WTC11 (cell line): Measurements from ENCODE around the gene KCNMA1. TPM values are rescaled to one million over a fixed set of nuclear protein-coding genes. Genes with fewer than 3 reads are reported as not detected.

ENCODE experiments used
- ATAC-seq: fragments of 200-7000 bp; cut with Tn5 transposase; 2 replicates; pipeline ENCODE4 v1.10.0; 2021; ENCODE audit warnings: mild to moderate bottlenecking, moderate library complexity
- CTCF ChIA-PET: fragments of 300-600 bp; sonication (Branson Sonifier 250); formaldehyde crosslinking; loops from one replicate; lab custom pipeline; 2021; ENCODE audit warnings: antibody characterized with exemption; lab: Charles Lee
- POLR2A ChIA-PET: fragments of 350-600 bp; sonication (Branson Sonifier 250); formaldehyde crosslinking; loops from one replicate; lab custom pipeline; 2021; ENCODE audit warnings: antibody characterized with exemption; lab: Charles Lee
- DNase-seq: peaks from one replicate; pipeline ENCODE4 v3.0.0; 2021; ENCODE audit warnings: low spot score
- H3K27ac Mint-ChIP-seq: 2 replicates; pipeline ENCODE4 v1.8.0; 2021; ENCODE audit warnings: mixed read lengths
- H3K27me3 Mint-ChIP-seq: 2 replicates; pipeline ENCODE4 v1.8.0; 2021; ENCODE audit warnings: low read depth, mild to moderate bottlenecking, moderate library complexity, mixed read lengths
- H3K36me3 Mint-ChIP-seq: 2 replicates; pipeline ENCODE4 v1.8.0; 2021; ENCODE audit warnings: mixed read lengths
- H3K4me1 Mint-ChIP-seq: 2 replicates; pipeline ENCODE4 v1.8.0; 2022; ENCODE audit warnings: mixed read lengths
- H3K4me3 Mint-ChIP-seq: 2 replicates; pipeline ENCODE4 v1.8.0; 2021; ENCODE audit warnings: mild to moderate bottlenecking, moderate library complexity, mixed read lengths
- H3K9me3 Mint-ChIP-seq: 2 replicates; pipeline ENCODE4 v1.8.0; 2021; ENCODE audit warnings: mixed read lengths
- EMX1 ChIP-seq: fragments of 250-450 bp; sonication (Bioruptor Pico); IDR thresholded peaks from 2 replicates; pipeline ENCODE4 v1.8.0; 2021; ENCODE audit warnings: mild to moderate bottlenecking
- ETV6 ChIP-seq: sonication (generic); formaldehyde crosslinking; IDR thresholded peaks from 2 replicates; pipeline ENCODE4 v1.8.1; 2022; ENCODE audit warnings: mild to moderate bottlenecking, missing genetic modification reagents
- JAZF1 ChIP-seq: fragments of 250-450 bp; sonication (Bioruptor Pico); IDR thresholded peaks from 2 replicates; pipeline ENCODE4 v1.9.0; 2021; ENCODE audit warnings: moderate library complexity, mild to moderate bottlenecking, inconsistent platforms
- JUN ChIP-seq: sonication (generic); formaldehyde crosslinking; IDR thresholded peaks from 2 replicates; pipeline ENCODE4 v1.8.0; 2023; ENCODE audit warnings: mild to moderate bottlenecking, missing genetic modification reagents
- KAT7 ChIP-seq: sonication (generic); formaldehyde crosslinking; IDR thresholded peaks from 2 replicates; pipeline ENCODE4 v1.8.1; 2023; ENCODE audit warnings: missing genetic modification reagents, mild to moderate bottlenecking, borderline replicate concordance
- MAX ChIP-seq: sonication (generic); formaldehyde crosslinking; IDR thresholded peaks from 2 replicates; pipeline ENCODE4 v1.8.0; 2022; ENCODE audit warnings: mild to moderate bottlenecking, missing genetic modification reagents
- NR2C2 ChIP-seq: sonication (generic); formaldehyde crosslinking; IDR thresholded peaks from 2 replicates; pipeline ENCODE4 v1.8.0; 2022; ENCODE audit warnings: mild to moderate bottlenecking, missing genetic modification reagents
- NR3C1 ChIP-seq: sonication (generic); formaldehyde crosslinking; conservative IDR thresholded peaks from 2 replicates; pipeline ENCODE4 v1.8.1; 2023; ENCODE audit warnings: low read depth, mild to moderate bottlenecking, missing genetic modification reagents
- RELA ChIP-seq: sonication (generic); formaldehyde crosslinking; IDR thresholded peaks from 2 replicates; pipeline ENCODE4 v1.8.1; 2022; ENCODE audit warnings: missing genetic modification reagents, mild to moderate bottlenecking, borderline replicate concordance
- RORB ChIP-seq: fragments of 250-450 bp; sonication (Bioruptor Pico); IDR thresholded peaks from 2 replicates; pipeline ENCODE4 v1.9.0; 2021; ENCODE audit warnings: mild to moderate bottlenecking
- TEAD1 ChIP-seq: sonication (generic); formaldehyde crosslinking; IDR thresholded peaks from 2 replicates; pipeline ENCODE4 v1.8.0; 2022; ENCODE audit warnings: mild to moderate bottlenecking, missing genetic modification reagents
- TP53 ChIP-seq: sonication (generic); formaldehyde crosslinking; IDR thresholded peaks from 2 replicates; pipeline ENCODE4 v1.8.1; 2023; ENCODE audit warnings: mild to moderate bottlenecking, missing genetic modification reagents
- ZBTB43 ChIP-seq: sonication (generic); formaldehyde crosslinking; IDR thresholded peaks from 2 replicates; pipeline ENCODE4 v1.8.1; 2023; ENCODE audit warnings: mild to moderate bottlenecking, missing genetic modification reagents
- ZNF281 ChIP-seq: sonication (generic); formaldehyde crosslinking; IDR thresholded peaks from 2 replicates; pipeline ENCODE4 v1.8.0; 2023; ENCODE audit warnings: mild to moderate bottlenecking, missing genetic modification reagents
- ZNF416 ChIP-seq: fragments of 250-450 bp; sonication (Bioruptor Pico); IDR thresholded peaks from 2 replicates; pipeline ENCODE4 v1.9.0; 2021; ENCODE audit warnings: mild to moderate bottlenecking, inconsistent platforms
- total RNA-seq: library from RNA; stranded (reverse); gene quantifications from 3 replicates; pipeline ENCODE4 v1.2.3, GENCODE V29; 2021

KCNMA1 gene
- total RNA-seq, 1 experiment from 2014 or later, result 7.3 TPM

GRCh38 chr10:77501846-77502261, 135.8 kb downstream of the KCNMA1 start:
- DNase-seq, result no peak
- CTCF ChIA-PET, result no interaction called here
- no peak for TF ChIP-seq TP53 (CRISPR knock-in tag)
- TF ChIP-seq MAX (CRISPR knock-in tag), result no peak
- TF ChIP-seq, all 79 proteins: peak for 0
- Mint-ChIP-seq H3K36me3 (no peaks in the 10 kb centered on the region), H3K4me3 (no peak overlapping the region), H3K4me1 (peaks cover 6% of the 10 kb centered on the region), H3K27me3 (no peaks in the 10 kb centered on the region), H3K9me3 (no peaks in the 10 kb centered on the region), H3K27ac (no peak overlapping the region)
- POLR2A ChIA-PET, result no interaction called here
- no peak for ATAC-seq

GRCh38 chr10:77501152-77501845, 136.3 kb downstream of the KCNMA1 start:
- no peaks in the 10 kb centered on the region for H3K27me3 Mint-ChIP-seq
- H3K9me3 Mint-ChIP-seq, result no peaks in the 10 kb centered on the region
- H3K4me1 Mint-ChIP-seq, result peaks cover 7% of the 10 kb centered on the region
- ATAC-seq (no peak), DNase-seq (no peak)
- no peak overlapping the region for H3K27ac Mint-ChIP-seq
- no peak overlapping the region for H3K4me3 Mint-ChIP-seq
- no peaks in the 10 kb centered on the region for H3K36me3 Mint-ChIP-seq
- ChIA-PET CTCF (no interaction called here), POLR2A (no interaction called here)
- TF ChIP-seq EMX1 (CRISPR knock-in tag) (no peak), KAT7 (no peak), RELA (CRISPR knock-in tag) (no peak), JUN (CRISPR knock-in tag) (no peak), ZNF281 (CRISPR knock-in tag) (no peak), NR2C2 (CRISPR knock-in tag) (no peak)

- no peak overlapping the region for H3K4me3 Mint-ChIP-seq
- ATAC-seq, result no peak
- no peaks in the 10 kb centered on the region for H3K36me3 Mint-ChIP-seq
- TF ChIP-seq TEAD1 (CRISPR knock-in tag) (no peak), RORB (CRISPR knock-in tag) (no peak), ETV6 (CRISPR knock-in tag) (no peak)
- TF ChIP-seq, all 79 proteins: peak for 0
- no peak for DNase-seq
- POLR2A ChIA-PET, result no interaction called here
- CTCF ChIA-PET, result no interaction called here
- no peak overlapping the region for H3K27ac Mint-ChIP-seq
- peaks cover 7% of the 10 kb centered on the region for H3K4me1 Mint-ChIP-seq
- no peaks in the 10 kb centered on the region for H3K27me3 Mint-ChIP-seq
- no peaks in the 10 kb centered on the region for H3K9me3 Mint-ChIP-seq
Observed at GRCh38 chr10:77500754-77501151, 136.9 kb downstream of the KCNMA1 start.

GRCh38 chr10:77498829-77499228, 138.8 kb downstream of the KCNMA1 start:
- no peak overlapping the region for H3K4me3 Mint-ChIP-seq
- CTCF ChIA-PET, result interaction anchor here (1.3 to 1.4 kb wide), 2 partner anchors 70 to 213 kb away, joined by 4 to 8 read pairs; no protein-coding TSS in a partner anchor
- H3K4me1 Mint-ChIP-seq, result peaks cover 2% of the 10 kb centered on the region
- no peaks in the 10 kb centered on the region for H3K36me3 Mint-ChIP-seq
- no peak overlapping the region for H3K27ac Mint-ChIP-seq
- no peak for ATAC-seq
- no peaks in the 10 kb centered on the region for H3K9me3 Mint-ChIP-seq
- POLR2A ChIA-PET, result no interaction called here
- DNase-seq, result no peak
- H3K27me3 Mint-ChIP-seq, result no peaks in the 10 kb centered on the region
- TF ChIP-seq ZNF416 (CRISPR knock-in tag) (no peak), ZBTB43 (CRISPR knock-in tag) (no peak), JAZF1 (CRISPR knock-in tag) (no peak), NR3C1 (no peak)
- TF ChIP-seq, all 79 proteins: peak for 0
